Measurements from ENCODE around the gene ISCU.
"Not testable (repeated sequence)": the region's sequence is repeated elsewhere in the genome, so short reads cannot be mapped to it uniquely, and the experiment has no call there.

ISCU gene

GRCh38 chr12:108610856-108611605 lies 48.6 kb downstream of the ISCU start:
- peaks cover under 1 to 2% of the 10 kb centered on the region in 2 donors for H3K9me3 Mint-ChIP-seq
- DNase-seq (no peak), ATAC-seq (no peak)
- H3K4me1 Mint-ChIP-seq, result peaks cover 34% of the 10 kb centered on the region
- no peak overlapping the region for H3K27ac Mint-ChIP-seq
- H3K4me3 Mint-ChIP-seq, result no peak overlapping the region
- no peaks in the 10 kb centered on the region for H3K27me3 Mint-ChIP-seq

- H3K4me3 Mint-ChIP-seq, result no peak overlapping the region
- H3K27me3 Mint-ChIP-seq, result no peaks in the 10 kb centered on the region
- H3K4me1 Mint-ChIP-seq, result peaks cover 43% of the 10 kb centered on the region
- H3K9me3 Mint-ChIP-seq, result peaks cover 6 to 10% of the 10 kb centered on the region in 2 donors
- H3K27ac Mint-ChIP-seq, result peak overlapping the region in 1 of 2 donors; percentile 27
- ATAC-seq (peak; percentile 42), DNase-seq (peak; percentile 46 to 57)
Measured at GRCh38 chr12:108611884-108612415, 49.6 kb downstream of the ISCU start.

GRCh38 chr12:108612788-108613282 lies 50.4 kb downstream of the ISCU start:
- Mint-ChIP-seq H3K4me1 (peaks cover 52% of the 10 kb centered on the region), H3K27ac (peak overlapping the region in 1 of 2 donors; percentile 27), H3K27me3 (no peaks in the 10 kb centered on the region), H3K4me3 (no peak overlapping the region), H3K9me3 (peaks cover 6 to 10% of the 10 kb centered on the region in 2 donors)
- DNase-seq, result no peak
- ATAC-seq, result no peak

- ATAC-seq, result no peak
- peaks cover 6 to 10% of the 10 kb centered on the region in 2 donors for H3K9me3 Mint-ChIP-seq
- no peak for DNase-seq
- peaks cover 59% of the 10 kb centered on the region for H3K4me1 Mint-ChIP-seq
- no peak overlapping the region for H3K4me3 Mint-ChIP-seq
- H3K27ac Mint-ChIP-seq, result no peak overlapping the region
- no peaks in the 10 kb centered on the region for H3K27me3 Mint-ChIP-seq
Measured at GRCh38 chr12:108613548-108613947, 51.2 kb downstream of the ISCU start.

GRCh38 chr12:108614041-108614440 lies 51.6 kb downstream of the ISCU start:
- Mint-ChIP-seq H3K4me3 (no peak overlapping the region), H3K9me3 (peaks cover 6 to 10% of the 10 kb centered on the region in 2 donors), H3K27ac (peak overlapping the region in 1 of 2 donors; percentile 62), H3K4me1 (peaks cover 64% of the 10 kb centered on the region), H3K27me3 (no peaks in the 10 kb centered on the region)
- DNase-seq (no peak), ATAC-seq (no peak)

GRCh38 chr12:108614639-108615038 lies 52.2 kb downstream of the ISCU start:
- Mint-ChIP-seq H3K4me1 (peaks cover 70% of the 10 kb centered on the region), H3K9me3 (peaks cover 6 to 10% of the 10 kb centered on the region in 2 donors), H3K4me3 (no peak overlapping the region), H3K27ac (peak overlapping the region in 1 of 2 donors; percentile 62), H3K27me3 (no peaks in the 10 kb centered on the region)
- DNase-seq (no peak), ATAC-seq (no peak)

- no peaks in the 10 kb centered on the region for H3K27me3 Mint-ChIP-seq
- no peak overlapping the region for H3K4me3 Mint-ChIP-seq
- H3K27ac Mint-ChIP-seq, result peak overlapping the region in 1 of 2 donors; percentile 85
- ATAC-seq (no peak), DNase-seq (no peak)
- H3K9me3 Mint-ChIP-seq, result peaks cover 6 to 10% of the 10 kb centered on the region in 2 donors
- H3K4me1 Mint-ChIP-seq, result peaks cover 76% of the 10 kb centered on the region
Measured at GRCh38 chr12:108615918-108616317, 53.5 kb downstream of the ISCU start.

GRCh38 chr12:108616359-108616758 lies 54.0 kb downstream of the ISCU start:
- peak overlapping the region in 1 of 2 donors; percentile 50 for H3K4me3 Mint-ChIP-seq

GRCh38 chr12:108616941-108617858 lies 54.8 kb downstream of the ISCU start:
- DNase-seq (peak; percentile 91 to 96), ATAC-seq (peak; percentile 96)
- Mint-ChIP-seq H3K9me3 (peaks cover 6 to 10% of the 10 kb centered on the region in 2 donors), H3K27ac (peak overlapping the region; percentile 69 to 85), H3K4me1 (peaks cover 78% of the 10 kb centered on the region), H3K27me3 (no peaks in the 10 kb centered on the region), H3K4me3 (peak overlapping the region; percentile 50 to 61)

More at GRCh38 chr12:108616359-108616758, 54.0 kb downstream of the ISCU start:
- DNase-seq, result no peak
- H3K27me3 Mint-ChIP-seq, result no peaks in the 10 kb centered on the region
- H3K27ac Mint-ChIP-seq, result peak overlapping the region; percentile 69 to 85
- peaks cover 80% of the 10 kb centered on the region for H3K4me1 Mint-ChIP-seq
- ATAC-seq, result no peak
- H3K9me3 Mint-ChIP-seq, result peaks cover 6 to 10% of the 10 kb centered on the region in 2 donors

GRCh38 chr12:108618079-108618952 lies 55.9 kb downstream of the ISCU start:
- DNase-seq (peak; percentile 79 to 81), ATAC-seq (no peak)
- Mint-ChIP-seq H3K27ac (peak overlapping the region; percentile 22 to 75), H3K9me3 (peaks cover 6 to 11% of the 10 kb centered on the region in 2 donors), H3K27me3 (no peaks in the 10 kb centered on the region), H3K4me1 (peaks cover 79% of the 10 kb centered on the region), H3K4me3 (no peak overlapping the region)

GRCh38 chr12:108618953-108619274 lies 56.5 kb downstream of the ISCU start:
- H3K27me3 Mint-ChIP-seq, ATAC-seq, DNase-seq, H3K4me3 Mint-ChIP-seq: not testable (repeated sequence)
- peak overlapping the region; percentile 75 to 92 for H3K27ac Mint-ChIP-seq
- peaks cover 6 to 17% of the 10 kb centered on the region in 2 donors for H3K9me3 Mint-ChIP-seq
- peaks cover 79% of the 10 kb centered on the region for H3K4me1 Mint-ChIP-seq
